WERI-Rb-1 (cell line): Measurements from ENCODE around the gene PITPNC1.

Experiments
- DNase-seq: peaks from one replicate; pipeline ENCODE4 v3.0.0-alpha.2; 2020
- H3K27ac ChIP-seq: fragments of 250-450 bp; sonication (Bioruptor Pico); 2 replicates; pipeline ENCODE4 v1.5.1; 2020; ENCODE audit warnings: mild to moderate bottlenecking, moderate library complexity
- H3K27me3 ChIP-seq: fragments of 250-450 bp; sonication (Bioruptor Pico); 2 replicates; pipeline ENCODE4 v1.5.1; 2021; ENCODE audit warnings: mild to moderate bottlenecking, low read depth, moderate library complexity; ENCODE audit not compliant: insufficient read depth, severe bottlenecking
- H3K36me3 ChIP-seq: fragments of 250-450 bp; sonication (Bioruptor Pico); 2 replicates; pipeline ENCODE4 v1.5.1; 2020; ENCODE audit warnings: mild to moderate bottlenecking, moderate library complexity
- H3K4me3 ChIP-seq: 2 replicates; pipeline ENCODE4 v1.5.1; 2011; ENCODE audit warnings: low read depth, mild to moderate bottlenecking, control low read depth, low read length
- H3K9me3 ChIP-seq: fragments of 250-450 bp; sonication (Bioruptor Pico); 2 replicates; pipeline ENCODE4 v1.5.1; 2021; ENCODE audit warnings: mild to moderate bottlenecking, moderate library complexity; ENCODE audit not compliant: severe bottlenecking
- TF ChIP-seq, protein P1 (sequence below): IDR thresholded peaks from 2 replicates; pipeline ENCODE4 v1.5.1; 2011; ENCODE audit warnings: low read depth, mild to moderate bottlenecking, control low read depth, inconsistent platforms, low read length

Gene PITPNC1

GRCh38 chr17:67606896-67607604 is 230.0 kb downstream of the PITPNC1 start:
- TF ChIP-seq, protein P1, sequence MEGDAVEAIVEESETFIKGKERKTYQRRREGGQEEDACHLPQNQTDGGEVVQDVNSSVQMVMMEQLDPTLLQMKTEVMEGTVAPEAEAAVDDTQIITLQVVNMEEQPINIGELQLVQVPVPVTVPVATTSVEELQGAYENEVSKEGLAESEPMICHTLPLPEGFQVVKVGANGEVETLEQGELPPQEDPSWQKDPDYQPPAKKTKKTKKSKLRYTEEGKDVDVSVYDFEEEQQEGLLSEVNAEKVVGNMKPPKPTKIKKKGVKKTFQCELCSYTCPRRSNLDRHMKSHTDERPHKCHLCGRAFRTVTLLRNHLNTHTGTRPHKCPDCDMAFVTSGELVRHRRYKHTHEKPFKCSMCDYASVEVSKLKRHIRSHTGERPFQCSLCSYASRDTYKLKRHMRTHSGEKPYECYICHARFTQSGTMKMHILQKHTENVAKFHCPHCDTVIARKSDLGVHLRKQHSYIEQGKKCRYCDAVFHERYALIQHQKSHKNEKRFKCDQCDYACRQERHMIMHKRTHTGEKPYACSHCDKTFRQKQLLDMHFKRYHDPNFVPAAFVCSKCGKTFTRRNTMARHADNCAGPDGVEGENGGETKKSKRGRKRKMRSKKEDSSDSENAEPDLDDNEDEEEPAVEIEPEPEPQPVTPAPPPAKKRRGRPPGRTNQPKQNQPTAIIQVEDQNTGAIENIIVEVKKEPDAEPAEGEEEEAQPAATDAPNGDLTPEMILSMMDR, result peak; percentile 32
- no peak for DNase-seq

GRCh38 chr17:67610061-67610460 is 233.0 kb downstream of the PITPNC1 start:
- H3K9me3 ChIP-seq, result no peaks in the 10 kb centered on the region
- no peak overlapping the region for H3K27ac ChIP-seq
- no peaks in the 10 kb centered on the region for H3K27me3 ChIP-seq
- no peaks in the 10 kb centered on the region for H3K36me3 ChIP-seq
- no peak overlapping the region for H3K4me3 ChIP-seq
- TF ChIP-seq, protein P1, result no peak
- no peak for DNase-seq

More at GRCh38 chr17:67606896-67607604, 230.0 kb downstream of the PITPNC1 start:
- Histone ChIP-seq H3K27me3 (no peaks in the 10 kb centered on the region), H3K36me3 (no peaks in the 10 kb centered on the region), H3K4me3 (no peak overlapping the region), H3K27ac (no peak overlapping the region), H3K9me3 (no peaks in the 10 kb centered on the region)

DNA sequence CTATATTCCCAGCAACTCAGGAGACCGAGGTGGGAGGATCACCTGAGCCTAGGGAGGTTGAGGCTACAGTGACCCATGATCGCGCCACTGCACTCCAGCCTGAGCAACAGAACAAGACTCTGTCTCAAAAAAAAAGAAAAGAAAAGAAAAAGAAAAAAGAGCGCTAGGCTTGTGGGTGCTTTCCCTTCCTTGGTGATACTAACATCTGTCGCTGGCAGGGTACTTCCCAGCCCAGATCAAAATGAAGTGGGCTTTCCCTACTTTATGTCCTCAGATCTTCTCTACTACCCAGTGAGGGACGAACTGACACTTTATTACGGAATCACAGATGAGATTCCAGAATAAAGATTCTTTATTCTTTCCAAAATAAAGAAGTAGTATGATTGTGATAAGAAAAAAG is 236.9 kb downstream of the PITPNC1 start:
- TF ChIP-seq, protein P1, result no peak
- no peak overlapping the region for H3K27ac ChIP-seq
- no peak for DNase-seq
- no peaks in the 10 kb centered on the region for H3K9me3 ChIP-seq
- no peaks in the 10 kb centered on the region for H3K36me3 ChIP-seq
- no peaks in the 10 kb centered on the region for H3K27me3 ChIP-seq
- no peak overlapping the region for H3K4me3 ChIP-seq

DNA sequence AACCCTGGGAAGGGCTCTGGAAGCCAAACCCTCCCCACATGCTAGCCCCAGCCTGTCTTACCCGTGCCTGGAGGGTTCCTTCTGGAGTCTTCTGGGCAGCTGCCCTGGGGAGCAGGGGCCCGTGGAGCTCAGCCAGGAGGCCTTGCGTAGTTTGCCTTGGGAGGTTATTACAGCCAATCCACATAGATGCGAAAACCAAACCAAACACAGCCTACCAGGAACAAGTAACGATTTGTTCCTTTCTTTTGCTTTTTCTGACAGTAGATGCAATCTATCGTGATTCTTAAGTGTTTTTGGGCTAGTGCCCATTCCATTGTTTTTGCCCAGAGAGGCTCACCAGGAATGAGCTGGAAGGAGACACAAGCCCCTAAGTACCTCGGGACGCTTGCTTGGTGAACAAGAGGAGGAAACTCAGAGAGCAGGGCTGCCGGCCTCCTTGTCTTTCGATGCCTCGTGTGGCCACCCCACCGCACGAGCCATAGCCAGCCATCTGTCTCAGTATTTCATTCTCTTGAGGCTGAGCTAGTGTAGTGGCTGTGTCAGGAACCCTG is 238.0 kb downstream of the PITPNC1 start:
- no peaks in the 10 kb centered on the region for H3K36me3 ChIP-seq
- TF ChIP-seq, protein P1, result no peak
- H3K27ac ChIP-seq, result peak overlapping the region; percentile 51
- DNase-seq, result peak; percentile 75
- H3K27me3 ChIP-seq, result no peaks in the 10 kb centered on the region
- H3K9me3 ChIP-seq, result no peaks in the 10 kb centered on the region
- H3K4me3 ChIP-seq, result no peak overlapping the region

GRCh38 chr17:67615736-67616135 is 238.7 kb downstream of the PITPNC1 start:
- Histone ChIP-seq H3K36me3 (no peaks in the 10 kb centered on the region), H3K27me3 (no peaks in the 10 kb centered on the region), H3K27ac (peak overlapping the region; percentile 51), H3K9me3 (no peaks in the 10 kb centered on the region), H3K4me3 (no peak overlapping the region)
- DNase-seq, result no peak
- TF ChIP-seq, protein P1, result no peak
